Measurements from ENCODE around the gene HLF. TPM values are rescaled to one million over a fixed set of nuclear protein-coding genes. Genes with fewer than 3 reads are reported as not detected.

Gene HLF
- total and polyA plus RNA-seq, 2 donors (not counting 1 experiment from before 2014, with no cell fraction given) = 0.10 TPM; not detected in 1

DNA sequence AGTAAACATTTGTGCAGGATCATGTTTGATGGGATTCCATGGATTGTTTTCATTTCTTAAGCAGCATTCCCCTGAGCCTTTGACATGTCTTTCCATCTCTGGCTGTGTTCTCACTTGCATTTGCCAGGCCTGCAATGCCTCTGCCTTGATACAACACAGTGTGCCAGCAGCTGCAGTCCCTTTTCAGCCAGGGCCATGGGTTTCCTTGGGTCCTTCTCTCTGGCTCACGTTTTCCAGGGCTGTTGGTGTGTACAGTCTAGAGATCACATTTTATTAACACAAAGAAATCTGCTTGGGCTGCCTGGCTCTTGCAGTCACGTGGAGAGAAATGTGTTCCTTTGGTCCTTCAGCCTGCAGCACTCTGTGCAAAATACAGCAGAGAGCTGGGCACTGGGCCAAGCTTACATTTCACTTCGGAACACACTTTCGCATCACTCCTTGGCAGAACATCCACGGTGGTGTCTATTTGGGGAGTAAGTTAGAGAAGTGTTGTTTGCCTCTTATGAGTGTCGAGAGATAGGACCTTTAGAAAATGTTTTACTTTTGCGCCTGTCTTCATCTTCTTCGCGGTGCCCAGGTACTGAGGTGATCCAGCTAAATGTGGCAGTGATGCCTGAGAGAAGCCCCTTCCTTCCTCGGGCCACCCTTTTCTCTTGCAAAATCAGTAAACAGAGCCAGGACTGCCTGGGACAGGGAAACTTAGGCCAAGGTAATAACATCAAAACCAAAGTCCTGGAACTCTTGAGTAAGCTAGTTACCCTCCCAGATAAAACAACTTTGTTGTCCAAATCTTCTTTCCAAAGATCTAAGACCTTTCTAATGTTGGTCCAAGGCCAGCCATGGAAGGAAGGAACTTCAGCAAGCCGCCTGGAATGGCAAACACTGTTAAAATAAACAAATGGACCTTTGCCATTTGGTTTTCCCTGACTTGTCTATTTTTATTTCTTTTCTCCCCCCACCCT lies 20.9 kb downstream of the HLF start:
- Histone ChIP-seq H3K4me1 (ENCODE audit: control insufficient read depth in 2 of 2, insufficient read depth in 2 of 2, low read length in 2 of 2) (no peaks in the 10 kb centered on the region), H3K9ac (ENCODE audit: low read length) (no peak overlapping the region), H3K27ac (ENCODE audit: low read length in 2 of 2) (no peak overlapping the region), H3K4me3 (ENCODE audit: control extremely low read depth in 1 of 5, extremely low read depth in 1 of 5, insufficient read depth in 1 of 5, low read depth in 2 of 5, low read length in 4 of 5) (no peak overlapping the region), H3K27me3 (replicated peaks in 1 of 4; ENCODE audit: control extremely low read depth in 1 of 4, control insufficient read depth in 3 of 4, insufficient read depth in 4 of 4, low read length in 3 of 4) (peaks cover 0 to 4% (median 0%) of the 10 kb centered on the region in 4 experiments), H3K9me3 (ENCODE audit: control extremely low read depth in 1 of 3, control insufficient read depth in 2 of 3, insufficient read depth in 1 of 3, low read length in 2 of 3) (no peaks in the 10 kb centered on the region), H3K36me3 (replicated peaks in 1 of 2; ENCODE audit: control extremely low read depth in 1 of 2, control insufficient read depth in 1 of 2, extremely low read depth in 1 of 2, insufficient read depth in 2 of 2, low read length in 1 of 2) (no peaks in the 10 kb centered on the region), H4K20me1 (ENCODE audit: control insufficient read depth, insufficient read depth, low read length, poor library complexity, severe bottlenecking) (no peaks in the 10 kb centered on the region), H3K4me2 (replicated peaks; ENCODE audit: low read depth, low read length, poor library complexity, severe bottlenecking) (no peak overlapping the region), H2AFZ (ENCODE audit: insufficient read depth, low read depth, low read length, poor library complexity, severe bottlenecking) (no peak overlapping the region), H3K79me2 (ENCODE audit: control insufficient read depth, insufficient read depth, low read length) (no peaks in the 10 kb centered on the region)
- TF ChIP-seq EZH2 (IDR thresholded peaks at IDR 0.05; ENCODE audit: borderline replicate concordance, insufficient read depth, low read depth, low read length, poor library complexity, severe bottlenecking) = no peak
- TF ChIP-seq, protein P1, sequence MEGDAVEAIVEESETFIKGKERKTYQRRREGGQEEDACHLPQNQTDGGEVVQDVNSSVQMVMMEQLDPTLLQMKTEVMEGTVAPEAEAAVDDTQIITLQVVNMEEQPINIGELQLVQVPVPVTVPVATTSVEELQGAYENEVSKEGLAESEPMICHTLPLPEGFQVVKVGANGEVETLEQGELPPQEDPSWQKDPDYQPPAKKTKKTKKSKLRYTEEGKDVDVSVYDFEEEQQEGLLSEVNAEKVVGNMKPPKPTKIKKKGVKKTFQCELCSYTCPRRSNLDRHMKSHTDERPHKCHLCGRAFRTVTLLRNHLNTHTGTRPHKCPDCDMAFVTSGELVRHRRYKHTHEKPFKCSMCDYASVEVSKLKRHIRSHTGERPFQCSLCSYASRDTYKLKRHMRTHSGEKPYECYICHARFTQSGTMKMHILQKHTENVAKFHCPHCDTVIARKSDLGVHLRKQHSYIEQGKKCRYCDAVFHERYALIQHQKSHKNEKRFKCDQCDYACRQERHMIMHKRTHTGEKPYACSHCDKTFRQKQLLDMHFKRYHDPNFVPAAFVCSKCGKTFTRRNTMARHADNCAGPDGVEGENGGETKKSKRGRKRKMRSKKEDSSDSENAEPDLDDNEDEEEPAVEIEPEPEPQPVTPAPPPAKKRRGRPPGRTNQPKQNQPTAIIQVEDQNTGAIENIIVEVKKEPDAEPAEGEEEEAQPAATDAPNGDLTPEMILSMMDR (IDR thresholded peaks at IDR 0.05) = no peak
- intact Hi-C loops (cut with micrococcal nuclease) = no loop called here
- 68% methylated on average over 11 of the region's 11 CpGs for WGBS (ENCODE audit: insufficient coverage)
- no peaks in the 10 kb centered on the region for H3K9me3 Mint-ChIP-seq (ENCODE audit: insufficient read depth)
- CTCF ChIA-PET = interaction anchor here (0.8 kb wide), 1 partner anchor 293 kb away, joined by 3 read pairs; no protein-coding TSS in a partner anchor
- DNase-seq (no peak), ATAC-seq (ENCODE audit: low read depth) (no peak)
- no peak overlapping the region for H3K4me3 Mint-ChIP-seq
- no peak overlapping the region for H3K27ac Mint-ChIP-seq
- POLR2A ChIA-PET = no interaction called here
- H3K27me3 Mint-ChIP-seq = peaks cover 18% of the 10 kb centered on the region
- no peaks in the 10 kb centered on the region for H3K4me1 Mint-ChIP-seq
